SK-N-SH treated with all-trans-retinoic acid at 6 μM for 48 hours (cell line): ENCODE results near the gene CAMK1.

Source experiments
- CREB5 ChIP-seq: fragments of 250-450 bp; sonication (Bioruptor Pico); IDR thresholded peaks from 2 replicates; pipeline ENCODE4 v1.5.1; 2020; ENCODE audit warnings: low read depth, mild to moderate bottlenecking, moderate library complexity
- CSDC2 ChIP-seq: fragments of 250-450 bp; sonication (Bioruptor Pico); IDR thresholded peaks from 2 replicates; pipeline ENCODE4 v1.5.0; 2020; ENCODE audit warnings: mild to moderate bottlenecking, moderate library complexity
- CSRNP3 ChIP-seq: fragments of 250-450 bp; sonication (Bioruptor Pico); IDR thresholded peaks from 2 replicates; pipeline ENCODE4 v1.5.1; 2021; ENCODE audit warnings: mild to moderate bottlenecking, moderate library complexity
- GLIS3 ChIP-seq: fragments of 250-450 bp; sonication (Bioruptor Pico); IDR thresholded peaks from 2 replicates; pipeline ENCODE4 v1.5.0; 2020; ENCODE audit warnings: mild to moderate bottlenecking, moderate library complexity
- PATZ1 ChIP-seq: fragments of 250-450 bp; sonication (Bioruptor Pico); IDR thresholded peaks from 2 replicates; pipeline ENCODE4 v1.8.0; 2020; ENCODE audit warnings: mild to moderate bottlenecking, moderate library complexity, borderline replicate concordance
- POU6F1 ChIP-seq: fragments of 250-450 bp; sonication (Bioruptor Pico); IDR thresholded peaks from 2 replicates; pipeline ENCODE4 v1.8.0; 2021; ENCODE audit warnings: low read depth, mild to moderate bottlenecking, moderate library complexity, borderline replicate concordance
- SNAI2 ChIP-seq: fragments of 250-450 bp; sonication (Bioruptor Pico); IDR thresholded peaks from 2 replicates; pipeline ENCODE4 v1.5.0; 2020; ENCODE audit warnings: mild to moderate bottlenecking, moderate library complexity
- TOX ChIP-seq: fragments of 250-450 bp; sonication (Bioruptor Pico); IDR thresholded peaks from 2 replicates; pipeline ENCODE4 v1.8.0; 2021; ENCODE audit warnings: mild to moderate bottlenecking, moderate library complexity, borderline replicate concordance
- TSHZ2 ChIP-seq: fragments of 250-450 bp; sonication (Bioruptor Pico); IDR thresholded peaks from 2 replicates; pipeline ENCODE4 v1.5.0; 2020; ENCODE audit warnings: mild to moderate bottlenecking, moderate library complexity
- ZC3H10 ChIP-seq: fragments of 250-450 bp; sonication (Bioruptor Pico); IDR thresholded peaks from 2 replicates; pipeline ENCODE4 v1.5.1; 2021; ENCODE audit warnings: mild to moderate bottlenecking, moderate library complexity
- ZFP3 ChIP-seq: fragments of 250-450 bp; sonication (Bioruptor Pico); IDR thresholded peaks from 2 replicates; pipeline ENCODE4 v1.5.0; 2020; ENCODE audit warnings: mild to moderate bottlenecking, moderate library complexity
- ZFP30 ChIP-seq: fragments of 450-650 bp; formaldehyde crosslinking; IDR thresholded peaks from 2 replicates; pipeline ENCODE4 v1.5.0; 2022; ENCODE audit warnings: mild to moderate bottlenecking, moderate library complexity
- ZNF70 ChIP-seq: fragments of 450-650 bp; formaldehyde crosslinking; IDR thresholded peaks from 2 replicates; pipeline ENCODE4 v1.5.0; 2020; ENCODE audit warnings: mild to moderate bottlenecking, moderate library complexity
- ZNF8 ChIP-seq: fragments of 450-650 bp; formaldehyde crosslinking; IDR thresholded peaks from 2 replicates; pipeline ENCODE4 v1.5.0; 2020; ENCODE audit warnings: mild to moderate bottlenecking, moderate library complexity

GRCh38 chr3:9815986-9816385 lies 46.2 kb upstream of the CAMK1 start:
- TF ChIP-seq ZFP30 (CRISPR knock-in tag) (no peak), PATZ1 (CRISPR knock-in tag) (no peak), SNAI2 (CRISPR knock-in tag) (no peak), CSDC2 (CRISPR knock-in tag) (no peak), CSRNP3 (CRISPR knock-in tag) (no peak), CREB5 (CRISPR knock-in tag) (no peak), POU6F1 (CRISPR knock-in tag) (no peak), TOX (CRISPR knock-in tag) (no peak), TSHZ2 (CRISPR knock-in tag) (no peak), ZNF70 (no peak), ZC3H10 (CRISPR knock-in tag) (no peak), GLIS3 (CRISPR knock-in tag) (no peak), ZFP3 (CRISPR knock-in tag) (no peak), ZNF8 (CRISPR knock-in tag) (no peak)
